GM23248 (cell line): ENCODE data around the gene TTC28.

Experiments used
- EZH2 ChIP-seq: fragments of 200-600 bp; sonication (generic); IDR thresholded peaks from 2 replicates; pipeline ENCODE4 v1.6.1; 2018; ENCODE audit warnings: antibody characterized with exemption, mild to moderate bottlenecking; ENCODE audit not compliant: insufficient read depth, poor library complexity, severe bottlenecking
- EZH2phosphoT487 ChIP-seq: fragments of 200-600 bp; sonication (generic); IDR thresholded peaks from 2 replicates; pipeline ENCODE4 v1.6.1; 2018; ENCODE audit warnings: antibody characterized with exemption, moderate library complexity, mild to moderate bottlenecking, low read depth; ENCODE audit not compliant: insufficient read depth

- TF ChIP-seq EZH2: no peak
- no peak for TF ChIP-seq EZH2phosphoT487
Measured at GRCh38 chr22:28477556-28477955, 202.1 kb downstream of the TTC28 start.
